ENCODE measurements around the gene ACTN1. TPM values are rescaled to one million over a fixed set of nuclear protein-coding genes. Genes with fewer than 3 reads are reported as not detected.
A peak's percentile ranks its signal among the peaks of the same experiment; 100 is the strongest.

The ACTN1 gene
- total and polyA plus RNA-seq, 2 experiments from 2014 or later = 121 to 280 TPM

DNA sequence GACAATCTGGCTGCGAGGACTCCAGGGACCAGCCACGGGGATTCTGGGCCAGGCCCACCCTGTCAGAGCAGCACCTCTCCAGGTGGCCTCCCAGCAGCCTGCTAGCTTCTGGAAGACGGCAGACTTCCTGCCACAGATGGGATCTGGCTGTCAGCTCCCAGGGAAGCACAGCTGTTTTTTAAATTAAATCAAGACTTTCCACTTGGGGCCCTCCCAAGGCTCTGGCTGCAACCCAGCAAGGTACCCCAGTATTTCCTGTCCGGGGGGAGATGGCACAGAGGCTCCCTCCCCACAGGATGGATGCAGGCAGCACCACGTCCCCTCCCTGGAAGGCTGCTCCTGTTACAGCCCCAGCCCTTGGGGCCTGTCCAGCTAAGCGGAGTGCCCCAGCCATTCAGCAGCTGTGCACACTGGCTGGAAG is 56.9 kb downstream of the ACTN1 start:
- peaks cover 24% of the 10 kb centered on the region; the same call in 1 of the 2 replicates for H4K20me1 ChIP-seq (replicated peaks; ENCODE audit: insufficient read depth)
- H3K27me3 ChIP-seq (ENCODE audit: insufficient read depth) = no peaks in the 10 kb centered on the region
- H3K4me3 ChIP-seq = no peak overlapping the region
- H3K36me3 ChIP-seq (ENCODE audit: insufficient read depth) = peaks cover 10% of the 10 kb centered on the region
- no peaks in the 10 kb centered on the region for H3K9me2 ChIP-seq (ENCODE audit: insufficient read depth)
- Mint-ChIP-seq H3K4me1 (peaks cover 34% of the 10 kb centered on the region), H3K9me3 (peaks cover 2% of the 10 kb centered on the region; the same call in 2 of the 3 replicates), H3K36me3 (ENCODE audit: low read depth) (peaks cover 77% of the 10 kb centered on the region), H3K27ac (no peak overlapping the region), H3K27me3 (ENCODE audit: insufficient read depth, low read depth, poor library complexity) (peaks cover 10% of the 10 kb centered on the region), H3K4me3 (no peak overlapping the region)
- ATAC-seq = peak; percentile 16
- H3F3A ChIP-seq (replicated peaks; ENCODE audit: low read depth) = no peaks in the 10 kb centered on the region
- peaks cover 68% of the 10 kb centered on the region for H3K79me2 ChIP-seq (replicated peaks; ENCODE audit: insufficient read depth)
- H3K4me1 ChIP-seq (ENCODE audit: insufficient read depth) = peaks cover 14% of the 10 kb centered on the region; the same call in 1 of the 2 replicates
- H3K27ac ChIP-seq (ENCODE audit: low read depth) = no peak overlapping the region
- H3K4me2 ChIP-seq = no peak overlapping the region
- H2AFZ ChIP-seq = no peak overlapping the region
- TF ChIP-seq CTCF (conservative IDR thresholded peaks at IDR 0.05; ENCODE audit: low read depth in 2 of 2) = no peak
- TF ChIP-seq JUNB (IDR thresholded peaks at IDR 0.05; ENCODE audit: unreplicated experiment) = no peak
- TF ChIP-seq EZH2phosphoT487 (IDR thresholded peaks at IDR 0.05; ENCODE audit: unreplicated experiment) = no peak
- no peak for TF ChIP-seq ZNF114 (CRISPR knock-in tag; IDR thresholded peaks at IDR 0.05)
- no peak for TF ChIP-seq ZNF331 (CRISPR knock-in tag; IDR thresholded peaks at IDR 0.05; ENCODE audit: low read depth)
- no peak for TF ChIP-seq REST (IDR thresholded peaks at IDR 0.05; ENCODE audit: unreplicated experiment)
- no peak for TF ChIP-seq CREB1 (CRISPR knock-in tag; IDR thresholded peaks at IDR 0.05; ENCODE audit: low read depth)
- TF ChIP-seq, protein P1, sequence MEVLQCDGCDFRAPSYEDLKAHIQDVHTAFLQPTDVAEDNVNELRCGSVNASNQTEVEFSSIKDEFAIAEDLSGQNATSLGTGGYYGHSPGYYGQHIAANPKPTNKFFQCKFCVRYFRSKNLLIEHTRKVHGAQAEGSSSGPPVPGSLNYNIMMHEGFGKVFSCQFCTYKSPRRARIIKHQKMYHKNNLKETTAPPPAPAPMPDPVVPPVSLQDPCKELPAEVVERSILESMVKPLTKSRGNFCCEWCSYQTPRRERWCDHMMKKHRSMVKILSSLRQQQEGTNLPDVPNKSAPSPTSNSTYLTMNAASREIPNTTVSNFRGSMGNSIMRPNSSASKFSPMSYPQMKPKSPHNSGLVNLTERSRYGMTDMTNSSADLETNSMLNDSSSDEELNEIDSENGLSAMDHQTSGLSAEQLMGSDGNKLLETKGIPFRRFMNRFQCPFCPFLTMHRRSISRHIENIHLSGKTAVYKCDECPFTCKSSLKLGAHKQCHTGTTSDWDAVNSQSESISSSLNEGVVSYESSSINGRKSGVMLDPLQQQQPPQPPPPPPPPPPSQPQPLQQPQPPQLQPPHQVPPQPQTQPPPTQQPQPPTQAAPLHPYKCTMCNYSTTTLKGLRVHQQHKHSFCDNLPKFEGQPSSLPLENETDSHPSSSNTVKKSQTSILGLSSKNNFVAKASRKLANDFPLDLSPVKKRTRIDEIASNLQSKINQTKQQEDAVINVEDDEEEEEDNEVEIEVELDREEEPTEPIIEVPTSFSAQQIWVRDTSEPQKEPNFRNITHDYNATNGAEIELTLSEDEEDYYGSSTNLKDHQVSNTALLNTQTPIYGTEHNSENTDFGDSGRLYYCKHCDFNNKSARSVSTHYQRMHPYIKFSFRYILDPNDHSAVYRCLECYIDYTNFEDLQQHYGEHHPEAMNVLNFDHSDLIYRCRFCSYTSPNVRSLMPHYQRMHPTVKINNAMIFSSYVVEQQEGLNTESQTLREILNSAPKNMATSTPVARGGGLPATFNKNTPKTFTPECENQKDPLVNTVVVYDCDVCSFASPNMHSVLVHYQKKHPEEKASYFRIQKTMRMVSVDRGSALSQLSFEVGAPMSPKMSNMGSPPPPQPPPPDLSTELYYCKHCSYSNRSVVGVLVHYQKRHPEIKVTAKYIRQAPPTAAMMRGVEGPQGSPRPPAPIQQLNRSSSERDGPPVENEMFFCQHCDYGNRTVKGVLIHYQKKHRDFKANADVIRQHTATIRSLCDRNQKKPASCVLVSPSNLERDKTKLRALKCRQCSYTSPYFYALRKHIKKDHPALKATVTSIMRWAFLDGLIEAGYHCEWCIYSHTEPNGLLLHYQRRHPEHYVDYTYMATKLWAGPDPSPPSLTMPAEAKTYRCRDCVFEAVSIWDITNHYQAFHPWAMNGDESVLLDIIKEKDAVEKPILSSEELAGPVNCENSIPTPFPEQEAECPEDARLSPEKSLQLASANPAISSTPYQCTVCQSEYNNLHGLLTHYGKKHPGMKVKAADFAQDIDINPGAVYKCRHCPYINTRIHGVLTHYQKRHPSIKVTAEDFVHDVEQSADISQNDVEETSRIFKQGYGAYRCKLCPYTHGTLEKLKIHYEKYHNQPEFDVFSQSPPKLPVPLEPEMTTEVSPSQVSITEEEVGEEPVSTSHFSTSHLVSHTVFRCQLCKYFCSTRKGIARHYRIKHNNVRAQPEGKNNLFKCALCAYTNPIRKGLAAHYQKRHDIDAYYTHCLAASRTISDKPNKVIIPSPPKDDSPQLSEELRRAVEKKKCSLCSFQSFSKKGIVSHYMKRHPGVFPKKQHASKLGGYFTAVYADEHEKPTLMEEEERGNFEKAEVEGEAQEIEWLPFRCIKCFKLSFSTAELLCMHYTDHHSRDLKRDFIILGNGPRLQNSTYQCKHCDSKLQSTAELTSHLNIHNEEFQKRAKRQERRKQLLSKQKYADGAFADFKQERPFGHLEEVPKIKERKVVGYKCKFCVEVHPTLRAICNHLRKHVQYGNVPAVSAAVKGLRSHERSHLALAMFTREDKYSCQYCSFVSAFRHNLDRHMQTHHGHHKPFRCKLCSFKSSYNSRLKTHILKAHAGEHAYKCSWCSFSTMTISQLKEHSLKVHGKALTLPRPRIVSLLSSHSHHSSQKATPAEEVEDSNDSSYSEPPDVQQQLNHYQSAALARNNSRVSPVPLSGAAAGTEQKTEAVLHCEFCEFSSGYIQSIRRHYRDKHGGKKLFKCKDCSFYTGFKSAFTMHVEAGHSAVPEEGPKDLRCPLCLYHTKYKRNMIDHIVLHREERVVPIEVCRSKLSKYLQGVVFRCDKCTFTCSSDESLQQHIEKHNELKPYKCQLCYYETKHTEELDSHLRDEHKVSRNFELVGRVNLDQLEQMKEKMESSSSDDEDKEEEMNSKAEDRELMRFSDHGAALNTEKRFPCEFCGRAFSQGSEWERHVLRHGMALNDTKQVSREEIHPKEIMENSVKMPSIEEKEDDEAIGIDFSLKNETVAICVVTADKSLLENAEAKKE (CRISPR knock-in tag; IDR thresholded peaks at IDR 0.05) = no peak
- TF ChIP-seq STAT1 (IDR thresholded peaks at IDR 0.05; ENCODE audit: unreplicated experiment) = no peak
- TF ChIP-seq EZH2 (IDR thresholded peaks at IDR 0.05; ENCODE audit: low read depth, unreplicated experiment) = no peak
- TF ChIP-seq, protein P2, sequence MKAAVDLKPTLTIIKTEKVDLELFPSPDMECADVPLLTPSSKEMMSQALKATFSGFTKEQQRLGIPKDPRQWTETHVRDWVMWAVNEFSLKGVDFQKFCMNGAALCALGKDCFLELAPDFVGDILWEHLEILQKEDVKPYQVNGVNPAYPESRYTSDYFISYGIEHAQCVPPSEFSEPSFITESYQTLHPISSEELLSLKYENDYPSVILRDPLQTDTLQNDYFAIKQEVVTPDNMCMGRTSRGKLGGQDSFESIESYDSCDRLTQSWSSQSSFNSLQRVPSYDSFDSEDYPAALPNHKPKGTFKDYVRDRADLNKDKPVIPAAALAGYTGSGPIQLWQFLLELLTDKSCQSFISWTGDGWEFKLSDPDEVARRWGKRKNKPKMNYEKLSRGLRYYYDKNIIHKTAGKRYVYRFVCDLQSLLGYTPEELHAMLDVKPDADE (IDR thresholded peaks at IDR 0.05) = no peak
- no peak for TF ChIP-seq NANOG (IDR thresholded peaks at IDR 0.05; ENCODE audit: borderline replicate concordance)
- no peak for TF ChIP-seq POLR2AphosphoS5 (IDR thresholded peaks at IDR 0.05; ENCODE audit: low read depth)
- DNase-seq (ENCODE audit: low spot score) = no peak
